ENCODE data around the gene KCNH1.
A peak's percentile ranks its signal among the peaks of the same experiment; 100 is the strongest.
"Not testable (repeated sequence)": the region's sequence is repeated elsewhere in the genome, so short reads cannot be mapped to it uniquely, and the experiment has no call there.

Gene KCNH1

GRCh38 chr1:210674151-210674550 lies 459.8 kb downstream of the KCNH1 start:
- no peak for ATAC-seq

GRCh38 chr1:210669951-210670350 lies 464.0 kb downstream of the KCNH1 start:
- no peak for ATAC-seq

- no peak for ATAC-seq
These were observed 470.0 kb downstream of the KCNH1 start for GRCh38 chr1:210663730-210664573.

GRCh38 chr1:210662291-210663050 lies 471.5 kb downstream of the KCNH1 start:
- no peak for ATAC-seq

- not testable (repeated sequence) for ATAC-seq
These were observed 472.4 kb downstream of the KCNH1 start for GRCh38 chr1:210661520-210661919.

- ATAC-seq: no peak
These were observed 476.1 kb downstream of the KCNH1 start for GRCh38 chr1:210657806-210658205.

GRCh38 chr1:210655511-210655910 lies 478.4 kb downstream of the KCNH1 start:
- no peak for ATAC-seq

GRCh38 chr1:210654176-210654981 lies 479.6 kb downstream of the KCNH1 start:
- peak in 1 of 2 donors; percentile 33 for ATAC-seq

GRCh38 chr1:210653771-210654170 lies 480.2 kb downstream of the KCNH1 start:
- ATAC-seq: peak in 1 of 2 donors; percentile 17

- ATAC-seq: no peak
These were observed 481.5 kb downstream of the KCNH1 start for GRCh38 chr1:210652329-210652954.

GRCh38 chr1:210650403-210650802 lies 483.5 kb downstream of the KCNH1 start:
- no peak for ATAC-seq

GRCh38 chr1:210648588-210649269 lies 485.2 kb downstream of the KCNH1 start:
- no peak for ATAC-seq

GRCh38 chr1:210647406-210648333 lies 486.3 kb downstream of the KCNH1 start:
- ATAC-seq: no peak

GRCh38 chr1:210646258-210646616 lies 487.7 kb downstream of the KCNH1 start:
- no peak for ATAC-seq

GRCh38 chr1:210645582-210646257 lies 488.2 kb downstream of the KCNH1 start:
- no peak for ATAC-seq

- no peak for ATAC-seq
These were observed 492.4 kb downstream of the KCNH1 start for GRCh38 chr1:210641582-210641981.

GRCh38 chr1:210635108-210635507 lies 498.8 kb downstream of the KCNH1 start:
- no peak for ATAC-seq

- no peak for ATAC-seq
These were observed 500.3 kb downstream of the KCNH1 start for GRCh38 chr1:210633636-210634035.

GRCh38 chr1:210633140-210633539 lies 500.8 kb downstream of the KCNH1 start:
- no peak for ATAC-seq

GRCh38 chr1:210631399-210631798 lies 502.5 kb downstream of the KCNH1 start:
- no peak for ATAC-seq
